HG03442 (cell line): ENCODE results near the gene PRRC2B.
"Not testable (repeated sequence)": the region's sequence is repeated elsewhere in the genome, so short reads cannot be mapped to it uniquely, and the experiment has no call there.

Experiments used
- ATAC-seq: cut with Tn5 transposase; IDR thresholded peaks from one replicate; pipeline ENCODE4 v1.9.1; 2021; ENCODE audit warnings: mild to moderate bottlenecking, moderate library complexity; ENCODE audit not compliant: unreplicated experiment

Gene PRRC2B

DNA sequence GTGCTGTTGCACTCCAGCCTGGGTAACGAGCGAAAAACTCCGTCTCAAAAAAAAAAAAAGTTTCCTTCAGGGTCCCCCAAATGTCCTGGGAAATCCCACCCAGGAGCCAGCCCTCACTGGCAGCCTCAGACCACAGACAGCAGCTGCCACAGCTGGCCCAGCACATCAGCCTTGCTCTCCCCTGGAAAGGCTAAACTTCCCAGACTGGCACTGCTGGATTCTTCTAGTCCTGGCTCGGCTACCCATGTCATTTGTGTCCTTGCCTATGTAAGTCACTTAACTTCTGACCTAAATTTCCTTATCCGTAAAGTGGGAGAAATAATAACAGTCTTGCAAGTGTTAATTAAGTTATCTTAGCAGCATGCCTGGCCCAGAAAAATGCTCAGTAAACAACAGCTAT, 8.6 kb upstream of the PRRC2B start:
- no peak for ATAC-seq

DNA sequence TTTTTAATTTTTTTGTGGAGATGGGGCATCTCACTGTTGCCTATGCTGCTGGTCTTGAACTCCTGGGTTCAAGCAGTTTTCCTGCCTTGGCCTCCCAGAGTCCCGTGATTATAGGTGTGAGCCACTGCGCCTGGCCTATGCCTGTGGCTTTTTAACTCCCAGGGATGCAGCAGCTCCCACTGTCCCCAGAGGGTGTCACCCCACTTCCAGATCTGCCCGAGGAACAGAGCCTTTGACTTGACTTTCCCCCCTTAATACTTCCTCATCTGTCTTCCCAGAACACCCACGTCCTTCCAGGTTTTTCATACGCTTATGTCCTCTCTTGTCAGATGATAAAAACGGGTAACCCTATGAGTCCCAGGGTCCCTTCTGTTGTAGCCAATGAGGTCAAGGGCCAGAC, 7.6 kb upstream of the PRRC2B start:
- no peak for ATAC-seq

DNA sequence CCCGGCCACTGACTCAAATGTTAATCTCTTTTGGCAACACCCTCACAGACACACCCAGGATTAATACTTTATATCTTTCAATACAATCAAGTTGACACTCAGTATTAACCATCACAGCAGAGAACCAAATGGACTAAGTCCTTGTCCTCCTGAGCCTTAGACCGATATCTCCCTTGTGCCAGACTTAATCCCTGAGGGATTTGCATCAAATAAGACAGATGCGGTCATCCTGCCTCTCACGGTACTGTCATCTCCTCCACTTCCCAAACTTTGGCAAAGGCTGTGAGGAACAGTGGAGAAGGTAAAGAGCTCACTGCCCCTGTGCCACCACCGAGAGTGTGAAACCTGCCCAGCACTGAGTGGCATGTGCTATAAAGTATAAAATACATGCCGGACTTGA, 6.5 kb upstream of the PRRC2B start:
- no peak for ATAC-seq

DNA sequence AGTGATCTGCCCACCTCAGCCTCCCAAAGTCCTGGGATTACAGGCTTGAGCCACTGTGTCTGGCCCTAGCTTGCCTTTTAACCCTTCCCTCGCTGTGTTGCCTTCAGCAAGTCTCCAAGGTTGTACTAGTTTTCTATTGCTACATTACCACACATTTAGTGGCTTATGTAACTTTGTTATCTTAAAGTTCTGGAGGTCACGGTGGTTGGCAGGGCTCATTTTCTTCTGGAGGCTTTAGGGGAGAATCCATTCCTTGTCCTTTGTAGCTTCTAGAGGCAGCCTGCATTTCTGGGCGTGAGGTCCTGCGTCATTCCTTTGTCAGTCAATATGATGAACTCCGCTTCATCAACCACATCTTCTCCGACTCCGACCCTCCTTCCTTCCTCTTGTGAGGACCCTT, 2.9 kb upstream of the PRRC2B start:
- ATAC-seq: no peak

DNA sequence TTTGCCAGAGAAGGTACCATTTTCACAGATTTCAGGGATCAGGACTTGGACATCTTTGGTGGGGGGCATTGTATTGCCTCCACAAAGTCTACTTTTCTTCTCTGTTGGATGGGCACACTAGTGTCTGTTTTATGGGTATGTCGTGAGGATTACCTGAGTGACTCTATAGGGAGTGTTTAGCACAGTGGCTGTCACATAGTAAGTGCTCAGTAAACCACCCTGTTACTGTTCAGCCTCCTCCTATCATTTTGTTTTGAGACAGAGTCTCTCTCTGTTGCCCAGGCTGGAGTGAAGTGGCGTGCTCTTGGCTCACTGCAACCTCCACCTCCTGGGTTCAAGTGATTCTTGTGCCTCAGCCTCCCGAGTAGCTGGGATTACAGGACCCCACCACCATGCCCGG, 2.4 kb upstream of the PRRC2B start:
- no peak for ATAC-seq

DNA sequence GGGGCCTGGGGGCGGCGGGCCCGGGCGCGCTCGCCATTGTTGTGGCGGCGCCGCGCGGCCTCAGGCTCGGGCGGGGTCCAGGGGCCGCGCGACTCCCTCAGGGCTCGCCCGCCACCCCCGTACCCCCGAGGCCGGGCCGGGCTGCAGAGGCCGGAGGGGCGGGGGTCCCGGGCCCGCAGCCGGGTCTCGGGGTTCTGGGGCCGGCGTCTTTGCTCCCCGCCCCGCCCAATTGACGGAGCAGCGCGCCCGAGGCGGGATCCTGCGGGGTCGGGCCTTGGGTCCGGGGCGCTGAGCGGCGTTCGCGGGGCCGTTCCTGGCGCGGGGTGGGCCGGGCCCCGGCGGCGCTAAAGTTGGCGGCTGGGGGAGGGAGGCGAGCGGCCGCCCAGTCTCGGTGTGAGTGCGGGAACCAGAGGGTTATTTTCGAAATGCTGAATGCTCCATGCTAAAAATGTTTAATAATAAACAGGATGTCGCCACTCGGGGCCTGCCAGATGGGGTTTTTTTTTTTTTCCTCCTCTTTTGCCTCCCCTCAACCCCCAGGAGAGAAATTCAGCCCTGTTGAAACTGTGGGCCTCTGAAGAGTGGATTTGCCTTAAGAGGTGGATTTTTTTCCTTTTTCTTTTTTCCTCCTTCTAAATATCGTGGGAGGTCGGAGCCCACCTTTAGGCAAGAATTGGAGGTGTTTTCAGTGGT, 724 bp downstream of the PRRC2B start:
- peak; percentile 29 for ATAC-seq

DNA sequence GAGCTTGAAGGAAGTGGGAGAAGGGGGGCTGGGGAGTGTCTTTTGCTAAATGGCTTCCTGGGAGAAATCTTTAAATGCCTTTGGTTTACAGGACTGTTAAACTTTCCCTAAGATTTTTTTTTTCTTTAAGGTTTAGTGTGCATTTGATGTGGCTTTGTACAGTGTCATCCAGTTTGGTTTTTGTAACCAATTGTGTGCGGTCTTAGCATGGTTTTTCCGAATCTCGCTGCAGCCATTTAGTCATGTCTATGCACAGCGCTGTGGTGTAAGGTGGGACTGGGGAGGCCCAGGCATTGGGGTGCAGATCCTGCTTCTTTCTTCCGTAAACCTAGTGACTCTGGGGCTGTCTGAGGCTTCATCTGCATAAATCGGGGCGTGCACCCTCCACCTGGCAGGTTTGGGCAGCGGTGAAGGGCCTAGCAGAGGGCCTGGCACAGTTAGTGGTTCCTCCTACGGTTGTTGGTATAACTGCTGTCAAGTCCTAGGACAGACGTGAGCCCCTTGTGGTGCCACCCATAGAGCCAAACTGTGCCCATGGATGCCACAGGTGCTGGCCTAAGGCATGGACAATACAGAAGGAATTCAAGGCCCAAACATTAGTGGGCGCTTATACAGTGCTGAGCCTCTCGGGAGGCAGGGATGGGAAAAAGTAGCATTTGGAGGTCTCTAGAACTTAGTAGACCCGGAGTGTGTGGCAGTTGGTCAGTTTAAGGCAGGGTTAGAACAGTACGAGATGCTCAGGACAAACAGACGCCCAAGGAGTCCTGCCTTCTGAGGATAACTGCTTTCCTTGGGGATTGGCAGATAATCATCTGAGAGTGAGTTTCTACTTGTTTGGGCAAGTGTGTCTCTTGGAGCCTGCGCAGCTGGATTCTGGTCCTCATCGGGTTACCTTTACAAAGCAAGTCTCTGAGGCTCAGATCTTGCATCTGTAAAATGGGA, 1.5 kb downstream of the PRRC2B start:
- no peak for ATAC-seq

DNA sequence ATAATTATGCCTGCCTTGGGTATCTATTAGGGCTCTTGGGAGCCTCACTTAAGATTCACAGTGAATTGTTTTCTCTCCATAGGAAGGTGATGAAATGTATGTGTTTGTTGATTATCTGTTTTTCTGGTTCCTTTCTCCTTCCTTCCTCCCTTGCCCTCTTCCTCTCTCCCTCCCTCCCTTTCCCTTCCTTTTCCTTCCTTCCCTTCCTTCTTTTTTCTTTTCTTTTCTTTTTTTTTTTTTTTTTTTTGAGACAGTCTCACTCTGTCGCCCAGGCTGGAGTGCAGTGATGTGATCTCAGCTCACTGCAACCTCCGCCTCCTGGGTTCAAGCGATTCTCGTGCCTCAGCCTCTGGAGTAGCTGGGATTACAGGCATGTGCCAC, 2.2 kb downstream of the PRRC2B start:
- not testable (repeated sequence) for ATAC-seq

DNA sequence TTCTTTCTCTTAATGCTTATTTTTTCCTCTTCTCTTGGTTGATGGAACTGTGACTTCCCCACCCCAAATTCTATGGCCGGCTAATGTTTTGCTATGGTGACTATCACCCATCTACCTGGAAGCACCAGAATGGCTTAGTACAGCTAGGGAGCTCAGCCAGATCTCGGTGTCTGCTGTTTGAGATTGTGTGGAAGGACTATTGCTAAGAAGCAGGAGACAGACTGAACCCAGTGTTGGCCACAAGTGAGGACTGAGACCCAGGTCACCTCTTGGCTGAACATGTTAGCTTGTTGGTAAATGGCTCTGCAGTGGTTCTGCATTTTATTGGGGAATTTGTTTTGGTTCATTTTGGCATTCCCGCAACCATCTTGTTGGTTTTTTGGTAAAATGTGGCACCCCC, 2.7 kb downstream of the PRRC2B start:
- ATAC-seq: no peak

DNA sequence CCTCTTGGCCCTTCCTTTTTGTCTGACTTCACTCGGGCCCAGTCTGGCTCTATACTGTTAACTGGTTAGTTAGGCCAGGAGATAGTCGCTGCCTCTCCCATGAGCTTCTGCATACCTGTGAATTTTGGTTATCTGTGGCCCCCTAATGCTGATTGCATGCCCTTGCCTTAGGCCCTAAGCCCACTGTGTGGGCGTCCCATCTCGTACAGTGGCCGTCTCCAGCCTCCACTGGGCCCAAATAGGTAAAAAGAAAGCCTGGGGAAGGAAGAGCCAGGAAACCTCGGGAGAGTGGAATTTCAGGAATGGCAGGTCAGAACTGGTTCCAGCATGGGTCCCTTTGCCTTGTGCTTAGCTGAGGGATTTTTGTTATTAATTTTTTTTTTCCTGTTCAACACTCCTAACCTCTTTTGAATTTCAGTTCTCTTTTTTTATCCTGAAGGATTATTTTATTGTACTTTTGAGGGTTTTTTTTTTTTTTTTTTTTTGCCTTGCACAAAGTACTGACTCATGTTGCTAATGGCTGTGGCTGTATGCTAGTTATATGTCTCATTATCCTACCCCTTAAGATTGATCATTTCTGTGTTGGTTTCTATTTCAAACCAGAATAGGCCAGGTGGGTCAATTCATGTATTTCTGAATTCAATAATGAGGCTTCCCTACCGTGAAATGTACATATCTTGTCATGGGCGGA, 3.4 kb downstream of the PRRC2B start:
- ATAC-seq: no peak

DNA sequence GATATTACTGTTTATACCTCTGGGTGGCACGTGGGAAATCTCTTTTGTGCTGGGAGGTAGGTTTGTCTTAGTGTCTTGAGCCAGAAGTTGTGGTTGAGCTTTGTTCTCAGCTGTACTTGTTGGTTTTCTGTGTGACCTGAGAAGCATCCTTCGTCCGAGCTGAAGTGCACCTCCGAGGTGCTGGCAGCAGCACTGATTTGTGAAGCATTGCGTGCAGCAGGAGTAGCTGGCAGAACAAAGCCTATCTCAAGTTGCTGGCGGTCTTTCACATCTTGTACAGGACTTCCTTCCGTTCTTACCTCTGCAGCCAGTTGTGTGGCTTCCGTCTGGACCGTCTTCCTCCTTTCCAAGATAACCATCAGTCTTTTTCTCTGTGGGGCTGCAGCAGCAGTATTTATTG, 4.3 kb downstream of the PRRC2B start:
- ATAC-seq: no peak

DNA sequence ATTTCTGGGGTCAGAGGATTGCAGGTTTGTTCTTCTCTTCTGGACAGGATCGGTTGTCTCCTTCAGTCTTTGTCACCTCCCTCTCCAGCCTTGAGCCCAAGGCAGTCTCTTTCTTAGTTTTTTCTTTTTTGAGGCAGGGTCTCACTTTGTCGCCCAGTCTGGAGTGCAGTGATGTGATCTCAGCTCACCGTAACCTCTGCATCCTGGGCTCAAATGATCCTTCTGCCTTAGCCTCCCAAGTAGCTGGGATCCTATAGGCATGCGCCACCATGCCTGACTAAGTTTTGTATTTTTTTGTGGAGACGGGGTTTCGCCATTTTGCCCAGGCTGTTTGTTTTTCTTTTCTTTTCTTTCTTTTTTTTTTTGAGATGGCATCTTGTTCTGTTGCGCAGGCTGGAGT, 6.1 kb downstream of the PRRC2B start:
- ATAC-seq: no peak

DNA sequence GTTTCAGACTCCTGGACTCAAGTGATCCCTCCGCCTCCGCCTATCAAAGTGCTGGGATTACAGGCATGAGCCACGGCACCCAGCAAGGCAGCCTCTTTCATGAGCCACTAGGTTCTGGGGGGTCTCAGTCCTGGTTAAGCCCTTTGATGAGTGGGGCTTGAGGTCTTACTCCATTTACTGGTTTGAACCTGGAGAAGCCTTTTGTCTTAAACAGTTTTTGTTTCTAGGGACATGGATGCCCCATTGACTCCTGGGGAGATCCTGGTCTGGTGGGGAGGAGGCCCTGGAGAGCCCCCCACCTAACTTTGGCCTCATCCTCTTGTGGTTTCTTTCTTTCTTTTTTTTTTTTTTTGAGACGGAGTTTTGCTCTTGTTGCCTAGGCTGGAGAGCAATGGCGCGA, 6.7 kb downstream of the PRRC2B start:
- ATAC-seq: no peak

DNA sequence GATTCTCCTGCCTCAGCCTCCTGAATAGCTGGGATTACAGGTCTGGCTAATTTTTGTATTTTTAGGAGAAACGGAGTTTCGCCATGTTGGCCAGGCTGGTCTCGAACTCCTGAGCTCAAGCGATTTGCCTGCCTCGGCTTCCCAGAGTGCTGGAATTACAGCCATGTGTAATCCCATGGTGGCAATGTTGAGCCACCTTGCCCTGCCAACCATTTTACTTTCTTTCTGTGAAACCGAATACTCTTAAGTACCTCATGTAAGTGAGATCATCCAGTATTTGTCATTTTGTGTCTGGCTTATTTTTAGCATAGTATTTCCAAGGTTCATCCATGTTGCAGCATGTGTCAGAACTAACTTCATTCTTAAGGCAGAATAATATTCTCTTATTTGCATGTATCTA, 8.2 kb downstream of the PRRC2B start:
- no peak for ATAC-seq

DNA sequence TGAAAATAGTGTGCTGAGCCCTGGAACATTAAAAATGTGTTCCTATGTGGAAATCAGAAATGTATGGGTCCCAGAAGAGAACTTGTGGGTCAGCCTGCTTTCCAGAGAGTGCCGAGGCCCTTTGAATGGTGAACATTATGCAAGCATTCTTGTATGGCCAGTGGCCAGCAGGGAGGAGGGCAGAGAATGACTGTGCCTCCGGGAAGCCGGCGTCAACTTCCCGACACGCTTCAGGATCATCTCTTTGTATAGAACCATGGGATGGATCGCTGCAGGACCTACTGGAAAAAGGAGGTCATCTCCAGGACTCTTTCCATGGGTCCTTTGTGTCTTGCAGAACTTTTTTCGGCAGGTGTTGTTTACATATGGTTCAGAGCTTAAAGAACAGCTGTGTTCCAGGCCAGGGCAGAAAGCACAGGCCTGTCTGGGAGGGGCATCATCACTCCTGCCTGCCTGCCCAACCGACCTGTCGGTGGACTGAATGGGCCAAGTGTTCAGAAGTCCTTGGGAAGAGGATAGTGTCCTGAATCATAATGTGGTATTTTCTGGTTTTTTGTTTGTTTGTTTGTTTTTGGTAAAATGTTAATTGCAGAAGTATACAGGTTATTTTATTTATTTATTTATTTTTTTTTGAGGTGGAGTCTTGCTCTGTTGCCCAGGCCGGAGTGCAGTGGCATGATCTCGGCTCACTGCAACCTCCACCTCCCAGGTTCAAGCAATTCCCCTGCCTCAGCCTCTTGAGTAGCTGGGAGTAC, 9.0 kb downstream of the PRRC2B start:
- no peak for ATAC-seq

DNA sequence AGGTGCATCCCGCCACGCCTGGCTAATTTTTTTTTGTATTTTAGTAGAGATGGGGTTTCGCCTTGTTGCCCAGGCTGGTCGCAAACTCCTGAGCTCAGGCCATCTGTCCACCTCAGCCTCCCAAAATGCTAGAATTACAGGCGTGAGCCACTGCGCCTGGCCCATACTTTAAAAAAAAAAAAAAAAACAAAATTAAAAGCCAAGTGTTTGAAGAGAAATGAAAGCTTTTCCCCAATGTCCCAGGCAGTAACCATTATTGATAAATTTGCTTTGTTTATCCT, 9.5 kb downstream of the PRRC2B start:
- ATAC-seq: no peak

DNA sequence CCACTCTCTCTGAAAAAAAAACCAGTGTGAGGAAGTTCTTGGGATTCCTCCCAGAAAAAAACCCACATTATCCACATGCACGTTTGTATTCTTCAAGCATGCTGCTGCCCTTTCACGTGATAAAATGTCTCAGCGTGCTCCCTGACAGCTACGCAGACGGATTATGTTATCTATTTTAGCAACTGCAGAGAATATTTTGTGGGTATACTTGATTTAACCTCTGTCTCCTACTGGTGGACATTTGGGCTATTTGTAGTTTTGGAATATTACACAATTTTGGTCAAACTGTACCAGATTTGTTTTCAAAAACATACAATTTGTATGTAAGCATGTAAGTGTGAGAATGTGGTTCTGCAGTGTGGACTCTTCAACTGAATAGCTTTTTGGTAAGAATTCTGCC, 10.7 kb downstream of the PRRC2B start:
- ATAC-seq: no peak

DNA sequence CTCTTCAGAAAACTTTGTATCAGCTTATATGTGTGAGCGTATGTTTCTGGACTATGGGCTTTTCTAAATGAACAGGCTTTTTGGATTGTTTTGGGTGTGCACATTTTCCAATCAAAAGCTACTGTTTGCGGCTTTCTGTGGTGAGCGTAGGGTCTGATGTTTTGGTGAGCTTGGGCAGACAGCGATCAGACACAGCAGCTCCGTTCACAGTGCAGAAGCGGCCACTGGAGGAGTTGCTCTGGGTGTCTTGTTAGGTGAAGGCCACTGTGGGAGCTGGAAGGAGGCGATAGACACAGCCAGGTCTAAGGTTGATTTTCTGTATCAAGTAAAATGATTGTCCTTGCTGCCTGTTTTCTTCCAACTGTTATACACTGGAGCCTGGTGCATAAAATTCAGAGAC, 11.1 kb downstream of the PRRC2B start:
- ATAC-seq: no peak

DNA sequence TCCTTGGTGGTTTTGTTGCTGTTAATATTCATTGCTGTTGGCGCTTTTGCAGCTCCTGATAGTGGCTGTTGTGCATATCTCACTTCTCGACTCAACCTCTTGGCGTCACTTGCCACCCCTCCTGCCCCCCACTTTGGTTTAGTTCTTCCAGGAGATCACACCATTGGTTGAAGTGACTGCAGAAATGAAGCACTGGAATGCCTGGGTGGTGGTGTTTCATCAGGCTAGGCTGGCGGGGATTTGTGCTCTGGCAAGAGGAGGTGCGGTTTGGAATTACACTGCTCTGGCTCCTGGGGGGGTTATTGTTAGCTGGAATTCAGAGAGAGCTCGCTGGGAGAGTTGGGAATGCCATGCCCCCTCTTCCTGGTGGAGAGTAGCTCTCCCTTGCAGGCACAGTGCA, 11.5 kb downstream of the PRRC2B start:
- ATAC-seq: no peak

DNA sequence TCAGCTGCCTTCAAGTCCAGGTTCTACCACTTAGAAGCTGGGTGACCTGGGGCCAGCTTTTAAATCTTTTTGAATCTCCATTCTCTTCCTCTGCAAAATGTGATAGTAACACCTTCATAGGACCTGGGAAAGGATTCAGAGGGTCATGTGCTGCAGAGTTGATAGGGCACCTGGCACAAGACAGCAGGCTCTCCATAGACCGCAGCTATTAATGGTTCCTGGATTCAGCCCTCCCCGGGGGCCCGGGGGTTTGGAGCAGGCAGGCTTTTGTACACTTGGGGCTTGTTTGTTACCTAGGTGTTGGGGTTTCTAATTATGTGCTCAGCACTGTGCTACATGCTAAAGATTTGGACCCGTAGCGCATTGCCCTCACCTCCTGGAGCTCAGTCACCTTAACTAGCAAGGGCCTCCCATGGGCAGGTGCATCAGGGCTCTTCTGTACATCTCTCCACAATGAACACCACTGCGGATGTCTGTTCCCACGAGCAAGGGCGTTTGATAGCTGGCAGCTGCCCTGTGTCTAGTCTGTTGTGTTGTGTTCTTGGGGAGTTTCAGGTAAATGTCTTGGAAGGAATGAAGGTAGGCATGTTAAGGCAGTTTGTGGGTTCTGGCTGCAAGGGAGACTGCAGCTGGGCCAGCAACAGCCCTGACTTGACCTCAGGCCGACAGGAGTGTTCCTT, 12.1 kb downstream of the PRRC2B start:
- ATAC-seq: no peak
